Mesenchymal stem cell (in vitro differentiated cells and primary cell): ENCODE measurements around the gene PPP1R9A.

Source experiments
- DNase-seq: peaks from one replicate; pipeline ENCODE4 v3.0.0-alpha.2; 2013
- H2AFZ ChIP-seq: one replicate; pipeline ENCODE4 v1.6.1; 2013; ENCODE audit warnings: low read depth, mild to moderate bottlenecking, control low read depth, inconsistent platforms, low read length, moderate library complexity
- H2AK5ac ChIP-seq: 2 replicates; pipeline ENCODE4 v1.6.1; 2013; ENCODE audit warnings: low read length, moderate library complexity, mild to moderate bottlenecking, inconsistent platforms; ENCODE audit not compliant: severe bottlenecking
- H2BK120ac ChIP-seq: one replicate; pipeline ENCODE4 v1.6.1; 2013; ENCODE audit warnings: low read depth, mild to moderate bottlenecking, inconsistent platforms, low read length, moderate library complexity
- H2BK12ac ChIP-seq, 2 experiments: one replicate each; pipeline ENCODE4 v1.6.1; 2013; ENCODE audit warnings: inconsistent platforms in 2 of 2, low read length in 2 of 2, mild to moderate bottlenecking in 2 of 2, moderate library complexity in 2 of 2, control low read depth in 1 of 2
- H2BK15ac ChIP-seq: one replicate; pipeline ENCODE4 v1.6.1; 2013; ENCODE audit warnings: mild to moderate bottlenecking, low read depth, inconsistent platforms; ENCODE audit not compliant: poor library complexity, severe bottlenecking
- H2BK5ac ChIP-seq: 2 replicates; pipeline ENCODE4 v1.6.1; 2013; ENCODE audit warnings: low read depth, mild to moderate bottlenecking, low read length, control low read depth, inconsistent platforms; ENCODE audit not compliant: poor library complexity, severe bottlenecking
- H3K14ac ChIP-seq, 2 experiments: one replicate each; pipeline ENCODE4 v1.6.1; 2013; ENCODE audit warnings: inconsistent platforms in 2 of 2, low read length in 2 of 2, control low read depth in 1 of 2, mild to moderate bottlenecking in 1 of 2, moderate library complexity in 1 of 2
- H3K18ac ChIP-seq, 2 experiments: one replicate each; pipeline ENCODE4 v1.6.1; 2013; ENCODE audit warnings: inconsistent platforms in 2 of 2, low read length in 2 of 2, control low read depth in 1 of 2, low read depth in 1 of 2, mild to moderate bottlenecking in 1 of 2
- H3K23ac ChIP-seq, 2 experiments: one replicate each; pipeline ENCODE4 v1.6.1; 2013; ENCODE audit warnings: inconsistent platforms in 2 of 2, low read length in 2 of 2, mild to moderate bottlenecking in 2 of 2, moderate library complexity in 2 of 2, control low read depth in 1 of 2
- H3K27ac ChIP-seq: 2 replicates; pipeline ENCODE4 v1.5.1; 2013; ENCODE audit warnings: mild to moderate bottlenecking, moderate library complexity, low read length, control low read depth, inconsistent platforms; ENCODE audit not compliant: poor library complexity, severe bottlenecking
- H3K27me3 ChIP-seq, 2 experiments: 2 replicates each; pipeline versions ENCODE4 v1.6.1 to v1.7.0; 2013; ENCODE audit warnings: low read length in 2 of 2, mild to moderate bottlenecking in 2 of 2, moderate library complexity in 2 of 2, control low read depth in 1 of 2, inconsistent platforms in 1 of 2; ENCODE audit not compliant: control insufficient read depth in 1 of 2, insufficient read depth in 1 of 2
- H3K36me3 ChIP-seq, 2 experiments: 2 replicates each; pipeline versions ENCODE4 v1.6.1 to v1.7.0; 2013; ENCODE audit warnings: low read length in 2 of 2, control low read depth in 1 of 2, inconsistent platforms in 1 of 2, low read depth in 1 of 2, mild to moderate bottlenecking in 1 of 2; ENCODE audit not compliant: insufficient read depth in 2 of 2, control insufficient read depth in 1 of 2
- H3K4ac ChIP-seq, 2 experiments: one replicate each; pipeline ENCODE4 v1.6.1; 2013; ENCODE audit warnings: inconsistent platforms in 2 of 2, low read length in 2 of 2, mild to moderate bottlenecking in 2 of 2, moderate library complexity in 2 of 2, control low read depth in 1 of 2, low read depth in 1 of 2
- H3K4me1 ChIP-seq: 2 replicates; pipeline ENCODE4 v1.6.1; 2013; ENCODE audit warnings: low read depth, low read length, control low read depth; ENCODE audit not compliant: control insufficient read depth, insufficient read depth
- H3K4me2 ChIP-seq: 2 replicates; pipeline ENCODE4 v1.6.1; 2013; ENCODE audit warnings: low read length, mild to moderate bottlenecking, inconsistent platforms; ENCODE audit not compliant: poor library complexity, severe bottlenecking
- H3K4me3 ChIP-seq, 2 experiments: 2 replicates each; pipeline versions ENCODE4 v1.5.1 to v1.7.0; 2013; ENCODE audit warnings: low read length in 2 of 2, mild to moderate bottlenecking in 2 of 2, control low read depth in 1 of 2, low read depth in 1 of 2; ENCODE audit not compliant: insufficient read depth in 1 of 2
- H3K79me1 ChIP-seq: replicated peaks from 2 replicates; pipeline ENCODE4 v1.6.1; 2013; ENCODE audit warnings: mild to moderate bottlenecking, control low read depth, low read length, inconsistent platforms; ENCODE audit not compliant: poor library complexity, severe bottlenecking
- H3K9ac ChIP-seq: 2 replicates; pipeline ENCODE4 v1.7.0; 2013; ENCODE audit warnings: mild to moderate bottlenecking, low read length, moderate library complexity
- H3K9me3 ChIP-seq: 2 replicates; pipeline ENCODE4 v1.7.0; 2013; ENCODE audit warnings: mild to moderate bottlenecking, low read length; ENCODE audit not compliant: control insufficient read depth
- H4K8ac ChIP-seq: one replicate; pipeline ENCODE4 v1.6.1; 2013; ENCODE audit warnings: inconsistent platforms, mild to moderate bottlenecking, low read length, moderate library complexity
- H4K91ac ChIP-seq: one replicate; pipeline ENCODE4 v1.6.1; 2013; ENCODE audit warnings: mild to moderate bottlenecking, low read length, inconsistent platforms
- WGBS: methylation state at CpG from one replicate; pipeline ENCODE4 v1.1.7; 2013; ENCODE audit warnings: mixed read lengths; 5-methylcytosine and 5-hydroxymethylcytosine counted together

PPP1R9A gene

GRCh38 chr7:95200741-95201140 is 293.3 kb downstream of the PPP1R9A start:
- H2BK120ac ChIP-seq, result no peak overlapping the region
- no peak overlapping the region for H3K4ac ChIP-seq
- H3K14ac ChIP-seq, result no peak overlapping the region
- no peak overlapping the region for H2AFZ ChIP-seq
- H3K4me2 ChIP-seq, result no peak overlapping the region
- no peak overlapping the region for H2BK15ac ChIP-seq
- no peak overlapping the region for H3K4me3 ChIP-seq
- no peak overlapping the region for H2BK12ac ChIP-seq
- H4K91ac ChIP-seq, result no peak overlapping the region
- no peak for DNase-seq
- H3K27me3 ChIP-seq, result no peaks in the 10 kb centered on the region
- no peak overlapping the region for H4K8ac ChIP-seq
- H2BK5ac ChIP-seq, result no peak overlapping the region
- H3K9me3 ChIP-seq, result no peaks in the 10 kb centered on the region
- H3K9ac ChIP-seq, result no peak overlapping the region
- H3K79me1 ChIP-seq, result peaks cover 5% of the 10 kb centered on the region
- no peak overlapping the region for H3K23ac ChIP-seq
- no CpG with 5 or more reads among the region's 1 CpG for WGBS
- peaks cover 6% of the 10 kb centered on the region for H3K4me1 ChIP-seq
- H3K27ac ChIP-seq, result no peak overlapping the region
- H3K18ac ChIP-seq, result no peak overlapping the region
- H2AK5ac ChIP-seq, result no peak overlapping the region
- peaks cover 0 to 5% of the 10 kb centered on the region in 2 experiments for H3K36me3 ChIP-seq

GRCh38 chr7:95201727-95202126 is 294.3 kb downstream of the PPP1R9A start:
- Histone ChIP-seq H3K4me3 (no peak overlapping the region), H3K9me3 (no peaks in the 10 kb centered on the region), H4K91ac (no peak overlapping the region), H4K8ac (no peak overlapping the region), H3K4me2 (no peak overlapping the region), H3K27me3 (no peaks in the 10 kb centered on the region), H3K14ac (no peak overlapping the region), H3K4me1 (peaks cover 6% of the 10 kb centered on the region), H2AFZ (no peak overlapping the region), H3K79me1 (peaks cover 5% of the 10 kb centered on the region), H3K4ac (no peak overlapping the region), H2BK120ac (no peak overlapping the region), H2BK5ac (no peak overlapping the region), H3K18ac (no peak overlapping the region), H3K36me3 (peaks cover 0 to 5% of the 10 kb centered on the region in 2 experiments), H3K23ac (no peak overlapping the region), H3K27ac (no peak overlapping the region), H2BK15ac (no peak overlapping the region), H3K9ac (no peak overlapping the region), H2AK5ac (no peak overlapping the region), H2BK12ac (no peak overlapping the region)
- DNase-seq, result no peak

- Histone ChIP-seq H4K8ac (no peak overlapping the region), H4K91ac (peak overlapping the region; percentile 34), H3K9me3 (no peaks in the 10 kb centered on the region), H3K9ac (no peak overlapping the region), H2BK15ac (peak overlapping the region; percentile 38), H3K14ac (peak overlapping the region in 1 of 2 experiments; percentile 14), H2BK120ac (no peak overlapping the region), H2AK5ac (peak overlapping the region; percentile 42), H3K79me1 (peaks cover 5% of the 10 kb centered on the region), H2BK5ac (no peak overlapping the region), H3K4me1 (peaks cover 6% of the 10 kb centered on the region), H3K36me3 (peaks cover 0 to 5% of the 10 kb centered on the region in 2 experiments), H3K27ac (no peak overlapping the region), H3K23ac (peak overlapping the region in 1 of 2 experiments; percentile 15), H2AFZ (peak overlapping the region; percentile 29), H3K18ac (peak overlapping the region in 1 of 2 experiments; percentile 86), H3K27me3 (no peaks in the 10 kb centered on the region), H3K4ac (no peak overlapping the region), H3K4me2 (no peak overlapping the region), H3K4me3 (no peak overlapping the region), H2BK12ac (peak overlapping the region in 1 of 2 experiments; percentile 59)
- WGBS, result 97% methylated on average over 6 of the region's 6 CpGs
- DNase-seq, result no peak
Measured at GRCh38 chr7:95204618-95205017, 297.2 kb downstream of the PPP1R9A start.

- H3K4me2 ChIP-seq, result no peak overlapping the region
- H2BK120ac ChIP-seq, result no peak overlapping the region
- H3K79me1 ChIP-seq, result peaks cover 5% of the 10 kb centered on the region
Measured at GRCh38 chr7:95205665-95206225, 298.4 kb downstream of the PPP1R9A start.

More at GRCh38 chr7:95205665-95206225, 298.4 kb downstream of the PPP1R9A start:
- H3K9me3 ChIP-seq, result no peaks in the 10 kb centered on the region
- H3K18ac ChIP-seq, result no peak overlapping the region
- H3K9ac ChIP-seq, result peak overlapping the region; percentile 71
- no peak overlapping the region for H4K8ac ChIP-seq
- H3K23ac ChIP-seq, result no peak overlapping the region
- H2AK5ac ChIP-seq, result peak overlapping the region; percentile 13
- peak overlapping the region in 1 of 2 experiments; percentile 48 for H3K4me3 ChIP-seq
- DNase-seq, result peak; percentile 29
- H2BK5ac ChIP-seq, result no peak overlapping the region
- no peak overlapping the region for H2AFZ ChIP-seq
- peaks cover 0 to 5% of the 10 kb centered on the region in 2 experiments for H3K36me3 ChIP-seq
- H3K14ac ChIP-seq, result no peak overlapping the region
- H2BK12ac ChIP-seq, result no peak overlapping the region
- H2BK15ac ChIP-seq, result no peak overlapping the region
- H4K91ac ChIP-seq, result no peak overlapping the region
- H3K4me1 ChIP-seq, result peaks cover 5% of the 10 kb centered on the region
- no peak overlapping the region for H3K4ac ChIP-seq
- WGBS, result 0% methylated on average over 1 of the region's 1 CpG
- H3K27me3 ChIP-seq, result no peaks in the 10 kb centered on the region
- peak overlapping the region; percentile 75 for H3K27ac ChIP-seq
